Neural progenitor cell (in vitro differentiated cells): ENCODE data around the gene NXT1. TPM values are rescaled to one million over a fixed set of nuclear protein-coding genes. Genes with fewer than 3 reads are reported as not detected.
A peak's percentile ranks its signal among the peaks of the same experiment; 100 is the strongest.

Experiments used
- DNase-seq: peaks from one replicate; pipeline ENCODE4 v3.0.0-alpha.2; 2016; ENCODE audit warnings: low spot score
- H2AFZ ChIP-seq: fragments of 200-600 bp; sonication (generic); replicated peaks from 2 replicates; pipeline ENCODE4 v1.6.1; 2016; ENCODE audit warnings: antibody characterized with exemption
- H3F3A ChIP-seq: fragments of 200-600 bp; sonication (generic); 2 replicates; pipeline ENCODE4 v1.6.1; 2016; ENCODE audit warnings: antibody characterized with exemption, low read depth
- H3K27ac ChIP-seq: fragments of 200-600 bp; sonication (generic); 2 replicates; pipeline ENCODE4 v1.5.1; 2016; ENCODE audit warnings: mild to moderate bottlenecking
- H3K27me3 ChIP-seq: fragments of 200-600 bp; sonication (generic); 2 replicates; pipeline ENCODE4 v1.6.1; 2016; ENCODE audit warnings: mild to moderate bottlenecking, moderate library complexity
- H3K36me3 ChIP-seq: fragments of 200-600 bp; sonication (generic); 2 replicates; pipeline ENCODE4 v1.5.1; 2016
- H3K4me1 ChIP-seq: fragments of 200-600 bp; sonication (generic); 2 replicates; pipeline ENCODE4 v1.6.1; 2016; ENCODE audit warnings: mixed run types
- H3K4me2 ChIP-seq: fragments of 200-600 bp; sonication (generic); 2 replicates; pipeline ENCODE4 v1.6.1; 2016
- H3K4me3 ChIP-seq: fragments of 200-600 bp; sonication (generic); 2 replicates; pipeline ENCODE4 v1.5.1; 2016
- H3K79me2 ChIP-seq: fragments of 200-600 bp; sonication (generic); 2 replicates; pipeline ENCODE4 v1.6.1; 2016; ENCODE audit warnings: low read depth
- H3K9ac ChIP-seq: fragments of 200-600 bp; sonication (generic); 2 replicates; pipeline ENCODE4 v1.6.1; 2016
- H3K9me3 ChIP-seq: fragments of 200-600 bp; sonication (generic); 2 replicates; pipeline ENCODE4 v1.5.1; 2016; ENCODE audit warnings: low read depth
- H4K20me1 ChIP-seq: fragments of 200-600 bp; sonication (generic); 2 replicates; pipeline ENCODE4 v1.6.1; 2016; ENCODE audit warnings: low read depth
- H3K27ac Mint-ChIP-seq: 3 replicates; pipeline ENCODE4 v1.8.0; 2021; ENCODE audit warnings: mixed read lengths
- H3K27me3 Mint-ChIP-seq: 2 replicates; pipeline ENCODE4 v1.8.0; 2022; ENCODE audit warnings: low read depth, mild to moderate bottlenecking, inconsistent platforms, moderate library complexity, mixed read lengths; ENCODE audit not compliant: insufficient read depth
- H3K36me3 Mint-ChIP-seq: 3 replicates; pipeline ENCODE4 v1.8.0; 2021; ENCODE audit warnings: mixed read lengths
- H3K4me1 Mint-ChIP-seq: 3 replicates; pipeline ENCODE4 v1.8.0; 2021; ENCODE audit warnings: mixed read lengths
- H3K4me3 Mint-ChIP-seq: 3 replicates; pipeline ENCODE4 v1.8.0; 2021; ENCODE audit warnings: mild to moderate bottlenecking, moderate library complexity, mixed read lengths
- H3K9me3 Mint-ChIP-seq: 3 replicates; pipeline ENCODE4 v1.8.0; 2020; ENCODE audit warnings: mixed read lengths
- CTCF ChIP-seq: fragments of 200-600 bp; sonication (generic); IDR thresholded peaks from 2 replicates; pipeline ENCODE4 v1.5.1; 2017; ENCODE audit warnings: antibody characterized with exemption, mild to moderate bottlenecking
- EZH2 ChIP-seq: fragments of 200-600 bp; sonication (generic); IDR thresholded peaks from 2 replicates; pipeline ENCODE4 v1.6.1; 2017; ENCODE audit warnings: antibody characterized with exemption, mild to moderate bottlenecking, moderate library complexity
- EZH2phosphoT487 ChIP-seq: fragments of 200-600 bp; sonication (generic); IDR thresholded peaks from 2 replicates; pipeline ENCODE4 v1.6.1; 2017; ENCODE audit warnings: antibody characterized with exemption
- total RNA-seq: library from RNA; depleted of rRNA; stranded (reverse); fragments of >200 nt; gene quantifications from 2 replicates; pipeline ENCODE4 v1.2.3, GENCODE V29; 2015; ENCODE audit warnings: low replicate concordance

Gene NXT1
- 14.6 and 32.4 TPM in 2 replicates for total RNA-seq

GRCh38 chr20:23350196-23350903, at the start of gene NXT1:
Gene NXT1, plus strand, starts transcription at chr20:23350791. Its CDS starts 3,251 bp downstream, at chr20:23354042.
- DNase-seq, result peak; percentile 97
- Histone ChIP-seq H3K27me3 (no peaks in the 10 kb centered on the region), H2AFZ (peak within 1 kb of the TSS; percentile 75), H3K9ac (peak within 1 kb of the TSS; percentile 38), H3F3A (peaks cover 22% of the 10 kb centered on the region), H3K4me3 (peak within 1 kb of the TSS; percentile 81), H3K27ac (peak within 1 kb of the TSS; percentile 5), H3K4me2 (peak within 1 kb of the TSS; percentile 87), H4K20me1 (peaks cover 22% of the 10 kb centered on the region), H3K36me3 (no peaks in the 10 kb centered on the region), H3K79me2 (peaks cover 38% of the 10 kb centered on the region), H3K9me3 (no peaks in the 10 kb centered on the region), H3K4me1 (peaks cover 19% of the 10 kb centered on the region)
- H3K9me3 Mint-ChIP-seq, result no peaks in the 10 kb centered on the region
- H3K4me3 Mint-ChIP-seq, result peak within 1 kb of the TSS; percentile 95
- H3K36me3 Mint-ChIP-seq, result peaks cover 3% of the 10 kb centered on the region
- TF ChIP-seq EZH2phosphoT487, result no peak
- TF ChIP-seq CTCF, result no peak
- TF ChIP-seq EZH2, result no peak
- H3K27ac Mint-ChIP-seq, result peak within 1 kb of the TSS; percentile 97
- H3K4me1 Mint-ChIP-seq, result peaks cover 22% of the 10 kb centered on the region
- peaks cover 4% of the 10 kb centered on the region for H3K27me3 Mint-ChIP-seq

GRCh38 chr20:23301436-23302050, 49.0 kb upstream of the NXT1 start:
- Mint-ChIP-seq H3K4me3 (no peak overlapping the region), H3K4me1 (peaks cover 32% of the 10 kb centered on the region), H3K27me3 (peaks cover 14% of the 10 kb centered on the region), H3K9me3 (peaks cover 3% of the 10 kb centered on the region), H3K36me3 (no peaks in the 10 kb centered on the region), H3K27ac (no peak overlapping the region)
- peaks cover 9% of the 10 kb centered on the region for H3K4me1 ChIP-seq
- no peaks in the 10 kb centered on the region for H4K20me1 ChIP-seq
- H3F3A ChIP-seq, result peaks cover 2% of the 10 kb centered on the region
- no peaks in the 10 kb centered on the region for H3K79me2 ChIP-seq
- DNase-seq, result no peak
- H3K4me2 ChIP-seq, result no peak overlapping the region
- H3K36me3 ChIP-seq, result no peaks in the 10 kb centered on the region
- no peak overlapping the region for H3K9ac ChIP-seq
- no peak overlapping the region for H3K4me3 ChIP-seq
- no peak overlapping the region for H2AFZ ChIP-seq
- H3K27ac ChIP-seq, result no peak overlapping the region
- H3K27me3 ChIP-seq, result no peaks in the 10 kb centered on the region
- H3K9me3 ChIP-seq, result no peaks in the 10 kb centered on the region
- TF ChIP-seq CTCF (no peak), EZH2phosphoT487 (no peak)

GRCh38 chr20:23302386-23302785, 48.2 kb upstream of the NXT1 start:
- no peak overlapping the region for H2AFZ ChIP-seq
- H3K9ac ChIP-seq, result no peak overlapping the region
- no peaks in the 10 kb centered on the region for H4K20me1 ChIP-seq
- H3K27ac ChIP-seq, result no peak overlapping the region
- H3K36me3 ChIP-seq, result no peaks in the 10 kb centered on the region
- no peaks in the 10 kb centered on the region for H3K79me2 ChIP-seq
- peaks cover under 1% of the 10 kb centered on the region for H3K4me1 ChIP-seq
- no peak overlapping the region for H3K4me2 ChIP-seq
- H3K4me1 Mint-ChIP-seq, result peaks cover 24% of the 10 kb centered on the region
- H3F3A ChIP-seq, result no peaks in the 10 kb centered on the region
- H3K36me3 Mint-ChIP-seq, result no peaks in the 10 kb centered on the region
- H3K9me3 Mint-ChIP-seq, result peaks cover 5% of the 10 kb centered on the region
- H3K27ac Mint-ChIP-seq, result no peak overlapping the region
- H3K9me3 ChIP-seq, result no peaks in the 10 kb centered on the region
- no peak for TF ChIP-seq CTCF
- TF ChIP-seq EZH2, result no peak
- TF ChIP-seq EZH2phosphoT487, result no peak
- peaks cover 15% of the 10 kb centered on the region for H3K27me3 Mint-ChIP-seq
- no peak overlapping the region for H3K4me3 Mint-ChIP-seq
- H3K4me3 ChIP-seq, result no peak overlapping the region
- DNase-seq, result no peak
- no peaks in the 10 kb centered on the region for H3K27me3 ChIP-seq
